Stimulated activated effector memory CD8-positive, alpha-beta T cell treated with anti-CD3 and anti-CD28 coated beads, Interleukin-12 subunit alpha, Interleukin-12 subunit beta, amount 100 ng/mL, for 72 hours (primary cell): ENCODE data around the gene DUSP7.

Experiments
- ATAC-seq: fragments of 150-1000 bp; cut with Tn5 transposase; 2 replicates; pipeline ENCODE4 v1.10.0; 2021
- DNase-seq, 2 donors: peaks; one replicate each; pipeline ENCODE4 v3.0.0; 2021 to 2022; ENCODE audit warnings: low spot score in 2 of 2
- H3K27ac Mint-ChIP-seq: one replicate; pipeline ENCODE4 v1.8.0; 2022; ENCODE audit warnings: mild to moderate bottlenecking, mixed read lengths
- H3K36me3 Mint-ChIP-seq: one replicate; pipeline ENCODE4 v1.8.0; 2022; ENCODE audit warnings: mild to moderate bottlenecking, mixed read lengths
- H3K4me1 Mint-ChIP-seq: one replicate; pipeline ENCODE4 v1.8.0; 2022; ENCODE audit warnings: mixed read lengths
- H3K4me3 Mint-ChIP-seq: one replicate; pipeline ENCODE4 v1.8.0; 2022; ENCODE audit warnings: mild to moderate bottlenecking, mixed read lengths
- H3K9me3 Mint-ChIP-seq: one replicate; pipeline ENCODE4 v1.8.0; 2022; ENCODE audit warnings: mixed read lengths

The DUSP7 gene

DNA sequence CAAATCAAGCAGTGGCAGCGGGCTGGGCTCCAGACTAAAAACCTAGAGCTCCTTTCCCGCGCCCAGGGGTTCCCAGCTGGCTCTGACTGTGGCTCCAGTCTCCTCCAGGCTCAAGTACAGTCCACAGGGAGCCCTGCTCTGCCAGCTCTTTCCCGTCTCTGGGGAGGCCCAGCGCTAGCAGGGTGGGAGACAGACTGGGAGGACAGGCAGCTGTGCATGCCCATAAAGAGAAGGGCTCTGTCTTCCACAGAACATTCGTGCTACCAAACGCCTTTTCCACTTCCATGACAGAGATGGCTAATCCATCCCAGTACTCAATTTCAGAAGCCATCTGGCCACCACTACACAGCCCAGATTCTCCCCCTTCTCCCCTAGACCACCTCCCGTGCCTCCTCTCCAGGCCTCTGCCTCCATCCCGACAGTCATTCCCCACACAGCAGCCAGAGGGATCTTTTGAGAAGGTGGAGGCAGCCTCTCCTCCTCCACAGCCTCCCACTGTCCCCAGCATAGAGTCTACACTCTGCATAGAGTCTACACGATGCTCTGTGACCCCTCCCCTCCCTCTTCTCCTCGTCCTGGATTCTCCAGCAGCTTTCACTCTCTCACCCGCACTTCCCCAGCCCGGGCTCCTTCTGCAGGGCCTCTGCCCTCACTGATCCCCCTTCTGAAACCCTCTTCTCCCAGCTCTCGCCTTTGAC lies 6.8 kb upstream of the DUSP7 start:
- DNase-seq (no peak), ATAC-seq (no peak)
- Mint-ChIP-seq H3K27ac (peak overlapping the region; percentile 82), H3K36me3 (no peaks in the 10 kb centered on the region), H3K4me1 (peaks cover 9% of the 10 kb centered on the region), H3K4me3 (no peak overlapping the region), H3K9me3 (no peaks in the 10 kb centered on the region)

GRCh38 chr3:52062505-52062904 lies 6.1 kb upstream of the DUSP7 start:
- peaks cover under 1% of the 10 kb centered on the region for H3K36me3 Mint-ChIP-seq

DNA sequence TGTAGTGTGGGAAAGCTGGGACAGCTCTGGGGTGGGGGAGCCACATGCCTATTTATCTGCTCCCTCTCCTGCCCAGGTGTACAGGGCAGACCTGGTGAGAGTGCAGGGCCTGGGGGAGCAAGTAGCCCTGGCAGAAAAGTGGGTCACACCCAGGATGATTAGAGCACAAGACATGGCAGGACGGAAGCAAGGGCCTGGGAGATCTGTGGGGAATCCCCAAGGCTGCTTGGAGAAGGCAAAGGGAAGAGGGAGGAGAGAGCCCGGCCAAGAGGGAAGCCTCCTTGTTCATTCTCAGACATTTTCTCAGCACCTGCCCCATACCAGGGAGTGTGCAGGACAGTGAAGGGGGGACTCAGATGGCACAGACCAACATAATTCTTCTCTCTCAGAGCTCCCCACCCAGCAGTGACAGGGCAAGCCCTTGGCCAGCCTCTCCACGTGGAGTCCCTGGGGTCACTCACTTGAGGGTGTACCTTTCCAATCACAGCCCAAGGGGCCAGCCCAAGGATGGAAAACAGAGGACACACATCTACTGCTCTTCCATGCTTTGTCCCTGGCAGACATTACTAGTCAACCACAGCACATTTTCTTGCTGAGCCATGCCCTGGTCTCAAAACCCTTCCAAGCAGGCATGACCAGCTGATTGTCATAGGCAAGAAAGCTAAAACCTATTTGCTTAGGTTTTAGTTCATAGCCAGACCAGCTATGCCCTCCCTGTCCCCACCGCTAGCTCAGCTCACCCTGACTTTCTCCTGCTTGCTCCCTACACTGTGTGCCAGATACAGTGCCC lies 4.9 kb upstream of the DUSP7 start:
- ATAC-seq (no peak), DNase-seq (no peak)
- Mint-ChIP-seq H3K4me3 (no peak overlapping the region), H3K4me1 (peaks cover 13% of the 10 kb centered on the region), H3K36me3 (peaks cover 10% of the 10 kb centered on the region), H3K27ac (peak overlapping the region; percentile 67), H3K9me3 (no peaks in the 10 kb centered on the region)

More at GRCh38 chr3:52062505-52062904, 6.1 kb upstream of the DUSP7 start:
- Mint-ChIP-seq H3K4me1 (peaks cover 9% of the 10 kb centered on the region), H3K9me3 (no peaks in the 10 kb centered on the region), H3K27ac (no peak overlapping the region), H3K4me3 (no peak overlapping the region)
- peak; percentile 55 for ATAC-seq
- no peak for DNase-seq

DNA sequence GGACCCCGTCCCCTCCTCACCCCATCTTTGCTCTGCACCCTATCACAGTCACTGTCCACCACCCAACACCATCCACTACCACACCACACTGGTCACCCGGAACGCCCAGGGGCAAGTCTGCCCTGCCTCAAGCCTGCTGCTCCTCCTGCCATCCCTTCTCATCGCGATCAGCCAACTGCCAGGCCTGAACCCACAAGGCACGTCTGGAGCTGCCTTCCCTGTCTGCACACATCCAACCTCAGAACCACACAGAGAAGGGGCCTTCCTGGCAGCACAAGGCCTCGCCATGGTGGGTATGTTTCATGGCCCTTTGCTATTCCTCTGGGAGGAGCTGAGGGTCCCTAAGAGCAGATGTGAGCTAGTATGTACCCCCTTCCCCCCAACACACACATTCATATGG lies 3.4 kb upstream of the DUSP7 start:
- Mint-ChIP-seq H3K27ac (no peak overlapping the region), H3K36me3 (peaks cover 10% of the 10 kb centered on the region), H3K9me3 (no peaks in the 10 kb centered on the region), H3K4me3 (no peak overlapping the region), H3K4me1 (peaks cover 15% of the 10 kb centered on the region)
- DNase-seq = no peak
- no peak for ATAC-seq

DNA sequence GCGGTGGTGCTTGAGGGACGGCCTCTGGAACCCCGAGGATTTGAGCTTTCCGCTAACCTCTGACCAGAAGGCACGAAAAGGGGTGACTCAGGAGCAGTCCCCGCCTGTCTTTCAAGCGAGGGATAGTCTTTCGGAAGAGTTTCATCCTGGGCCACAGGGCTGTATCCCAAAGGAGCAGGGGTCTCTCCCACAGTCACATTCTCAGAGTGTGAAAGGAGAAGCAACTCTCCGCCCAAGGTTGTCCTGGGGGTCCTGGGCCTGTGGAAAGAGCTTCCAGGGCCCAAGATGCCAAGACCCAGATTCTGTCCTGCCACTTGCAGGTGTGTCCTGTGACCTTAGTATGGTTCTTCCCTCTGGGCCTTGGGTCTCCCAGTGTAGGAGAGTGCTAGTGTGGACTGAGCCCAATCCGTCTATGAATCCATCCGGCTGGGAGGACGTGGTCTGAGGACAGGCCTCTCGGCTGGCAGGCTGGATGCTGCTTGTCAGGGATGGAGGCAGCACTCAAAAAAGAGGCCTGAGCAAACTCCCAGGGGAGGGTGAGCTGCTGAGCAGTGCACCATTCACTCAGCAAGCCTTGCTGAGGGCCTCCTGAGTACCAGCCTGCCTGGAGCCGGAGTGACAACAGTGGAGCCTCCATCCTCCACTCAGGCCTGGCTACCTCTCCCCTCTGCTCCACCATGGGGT lies 1.6 kb upstream of the DUSP7 start:
- peak overlapping the region; percentile 93 for H3K27ac Mint-ChIP-seq
- no peaks in the 10 kb centered on the region for H3K9me3 Mint-ChIP-seq
- DNase-seq (no peak), ATAC-seq (no peak)
- H3K36me3 Mint-ChIP-seq = peaks cover 17% of the 10 kb centered on the region
- peak overlapping the region; percentile 94 for H3K4me3 Mint-ChIP-seq
- peaks cover 33% of the 10 kb centered on the region for H3K4me1 Mint-ChIP-seq

DNA sequence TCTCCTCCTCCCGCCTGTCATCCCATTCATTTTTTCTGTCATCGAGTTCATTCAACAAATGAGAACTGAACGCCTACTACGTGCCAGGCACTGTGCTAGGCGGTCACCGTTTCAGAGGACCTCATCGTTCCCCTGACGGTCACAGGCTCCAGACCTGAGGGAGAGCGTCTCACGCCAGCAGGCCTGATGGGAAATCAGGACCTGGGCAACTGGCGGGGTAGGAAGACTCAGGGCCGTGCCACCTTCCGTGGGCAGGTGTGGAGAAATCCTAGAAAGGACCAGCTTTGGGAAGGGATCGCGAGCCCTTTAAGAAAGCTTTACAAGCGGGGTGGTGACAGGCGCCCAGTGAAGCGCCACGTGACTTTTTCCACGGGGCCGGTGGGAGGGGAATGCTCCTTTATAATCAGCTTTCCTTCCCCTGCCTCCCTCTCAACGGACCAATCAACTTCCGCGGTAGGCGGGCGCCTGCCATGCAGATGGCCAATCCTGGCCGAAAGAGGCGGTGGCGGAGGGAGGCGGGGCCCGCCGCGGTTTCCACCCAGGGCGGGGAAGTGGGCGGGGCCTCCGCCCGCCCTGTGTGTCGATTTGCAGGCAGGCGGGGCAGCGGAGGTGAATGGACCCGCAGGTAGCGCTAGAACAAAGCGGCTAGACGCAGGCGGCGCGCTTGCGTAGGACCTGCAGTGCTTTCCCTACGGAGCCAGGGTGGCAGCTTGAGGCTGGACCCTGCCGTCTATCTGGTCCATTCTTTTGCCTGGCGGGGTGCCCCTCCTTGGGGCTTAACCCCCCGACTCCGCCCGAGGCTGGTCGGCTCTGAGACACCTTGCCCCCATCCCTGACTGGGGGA lies 819 bp upstream of the DUSP7 start:
- DNase-seq = peak; percentile 93 to 97
- Mint-ChIP-seq H3K27ac (peak overlapping the region; percentile 93), H3K4me1 (peaks cover 34% of the 10 kb centered on the region), H3K9me3 (no peaks in the 10 kb centered on the region), H3K36me3 (peaks cover 24% of the 10 kb centered on the region), H3K4me3 (peak overlapping the region; percentile 94)
- peak; percentile 84 for ATAC-seq

DNA sequence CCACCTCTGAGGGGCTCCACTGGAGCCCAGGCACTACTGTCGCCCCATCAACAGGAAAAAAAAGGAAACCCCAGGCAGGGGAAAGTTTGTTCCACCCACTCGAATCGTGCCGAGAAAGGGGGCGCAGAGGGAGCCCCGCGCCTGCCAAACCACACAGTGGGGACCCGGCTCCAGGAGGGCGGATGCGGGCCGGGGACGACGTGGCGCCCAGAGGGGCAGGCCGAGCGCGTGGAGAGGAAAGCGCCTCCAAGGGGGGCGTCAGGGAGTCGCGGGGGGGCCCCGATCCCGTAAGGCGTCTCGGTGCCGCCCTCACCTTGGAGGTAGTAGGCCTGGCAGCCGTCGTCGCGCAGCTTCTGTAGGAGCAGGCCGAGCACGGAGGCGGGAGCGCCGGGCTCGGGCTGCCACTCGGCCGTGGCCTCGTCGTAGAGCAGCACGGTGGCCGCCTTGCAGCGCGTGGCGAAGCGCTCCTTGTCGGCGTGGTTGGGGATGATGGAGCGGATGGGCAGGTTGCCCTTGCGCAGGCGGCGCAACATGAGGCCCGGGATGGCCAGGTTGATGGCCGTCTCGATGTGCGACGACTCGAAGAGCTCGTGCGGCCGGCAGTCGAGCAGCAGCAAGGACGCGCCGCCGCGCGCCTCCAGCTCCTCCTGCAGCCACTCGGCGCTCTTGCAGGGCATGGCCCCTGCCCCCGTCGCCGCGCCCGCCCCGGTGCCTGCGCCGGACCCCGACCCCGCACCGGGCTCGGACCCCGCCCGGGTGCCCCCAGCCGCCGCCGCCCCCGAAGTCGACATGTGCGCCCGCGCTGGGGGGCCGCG lies 627 bp downstream of the DUSP7 start:
- Mint-ChIP-seq H3K27ac (peak overlapping the region; percentile 86), H3K9me3 (no peaks in the 10 kb centered on the region), H3K4me1 (peaks cover 47% of the 10 kb centered on the region), H3K4me3 (peak overlapping the region; percentile 94), H3K36me3 (peaks cover 39% of the 10 kb centered on the region)
- DNase-seq (peak; percentile 39 to 81), ATAC-seq (peak; percentile 14)

GRCh38 chr3:52054661-52055511 lies 1.5 kb downstream of the DUSP7 start:
- no peak for ATAC-seq
- Mint-ChIP-seq H3K27ac (peak overlapping the region; percentile 86), H3K4me3 (peak overlapping the region; percentile 94), H3K9me3 (no peaks in the 10 kb centered on the region), H3K4me1 (peaks cover 50% of the 10 kb centered on the region), H3K36me3 (peaks cover 47% of the 10 kb centered on the region)
- DNase-seq = peak in 1 of 2 donors; percentile 65

DNA sequence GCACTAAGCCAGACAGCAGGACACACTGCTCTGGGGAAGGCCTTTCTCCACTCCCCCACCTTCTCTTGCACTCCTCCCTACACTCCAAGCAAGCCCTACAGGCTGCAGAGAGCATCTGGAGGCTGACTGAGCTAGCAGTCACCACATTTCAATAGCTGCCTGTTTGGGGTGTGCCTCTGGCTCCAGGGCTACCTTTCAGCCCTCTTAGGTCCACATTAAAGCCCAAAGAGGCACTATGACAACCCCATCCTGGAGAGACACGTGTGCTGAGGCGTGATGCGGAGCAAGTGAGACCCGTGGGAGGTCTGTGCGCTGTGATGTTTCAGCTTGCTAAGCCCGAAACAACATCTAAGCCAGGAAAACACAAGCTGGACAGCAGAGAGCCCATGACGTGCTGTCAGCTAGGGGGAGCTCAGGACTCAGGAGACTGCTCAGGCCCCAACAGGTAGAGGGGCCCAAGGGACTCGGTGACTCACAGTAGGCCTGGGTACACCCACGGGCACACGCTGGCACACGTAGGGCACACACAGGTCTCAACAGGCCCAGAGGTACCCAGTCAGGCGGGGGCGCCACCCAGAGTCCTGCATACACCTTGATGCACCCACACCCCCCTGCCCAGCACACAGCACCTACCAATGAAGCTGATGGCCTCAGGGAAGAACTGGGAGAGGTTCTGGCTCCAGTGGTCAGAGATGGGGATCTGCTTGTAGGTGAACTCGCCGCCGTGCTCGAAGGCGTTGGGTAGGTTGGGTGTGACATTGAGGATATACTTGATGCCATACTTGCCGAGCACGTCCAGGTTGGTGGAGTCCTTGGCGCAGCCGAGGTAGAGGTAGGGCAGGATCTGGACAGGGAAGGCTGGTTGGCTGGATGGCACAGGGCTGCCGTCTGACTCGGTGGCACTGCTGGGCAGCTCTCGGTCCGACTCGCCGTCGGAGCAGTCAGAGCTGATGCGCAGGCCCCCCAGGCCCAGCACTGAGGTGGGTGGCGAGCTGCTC lies 2.8 kb downstream of the DUSP7 start:
- ATAC-seq (peak; percentile 22), DNase-seq (peak in 1 of 2 donors; percentile 67)
- peak overlapping the region; percentile 94 for H3K4me3 Mint-ChIP-seq
- H3K9me3 Mint-ChIP-seq = no peaks in the 10 kb centered on the region
- H3K36me3 Mint-ChIP-seq = peaks cover 58% of the 10 kb centered on the region
- H3K27ac Mint-ChIP-seq = peak overlapping the region; percentile 98
- peaks cover 58% of the 10 kb centered on the region for H3K4me1 Mint-ChIP-seq

GRCh38 chr3:52052831-52053306 lies 3.5 kb downstream of the DUSP7 start:
- no peak for ATAC-seq
- H3K36me3 Mint-ChIP-seq = peaks cover 58% of the 10 kb centered on the region
- DNase-seq = peak in 1 of 2 donors; percentile 67
- H3K4me3 Mint-ChIP-seq = peak overlapping the region; percentile 94
- no peaks in the 10 kb centered on the region for H3K9me3 Mint-ChIP-seq
- H3K27ac Mint-ChIP-seq = peak overlapping the region; percentile 98
- peaks cover 58% of the 10 kb centered on the region for H3K4me1 Mint-ChIP-seq

GRCh38 chr3:52051444-52051843 lies 4.9 kb downstream of the DUSP7 start:
- Mint-ChIP-seq H3K36me3 (peaks cover 48% of the 10 kb centered on the region), H3K4me1 (peaks cover 58% of the 10 kb centered on the region), H3K4me3 (peak overlapping the region; percentile 94), H3K27ac (peak overlapping the region; percentile 98), H3K9me3 (no peaks in the 10 kb centered on the region)
- ATAC-seq (no peak), DNase-seq (no peak)

GRCh38 chr3:52050571-52050970 lies 5.8 kb downstream of the DUSP7 start:
- Mint-ChIP-seq H3K4me1 (peaks cover 60% of the 10 kb centered on the region), H3K9me3 (no peaks in the 10 kb centered on the region), H3K4me3 (no peak overlapping the region), H3K27ac (peak overlapping the region; percentile 98), H3K36me3 (peaks cover 48% of the 10 kb centered on the region)
- no peak for ATAC-seq
- DNase-seq = no peak
